Ovary (tissue), 3 donors: Measurements from ENCODE around the gene TPCN2.

ENCODE experiments used
- EP300 ChIP-seq: sonication (generic); formaldehyde crosslinking; IDR thresholded peaks from one replicate; pipeline ENCODE4 v1.6.1; 2017; ENCODE audit warnings: antibody characterized with exemption
- POLR2A ChIP-seq: fragments of 450-650 bp; IDR thresholded peaks from one replicate; pipeline ENCODE4 v1.6.1; 2017; ENCODE audit warnings: antibody characterized with exemption, mild to moderate bottlenecking, moderate library complexity
- TF ChIP-seq, protein P1 (sequence below), 3 donors: fragments of 450-650 bp in 2 of 3; fragments of 200-600 bp in 1 of 3; IDR thresholded peaks; one replicate each; pipeline versions ENCODE4 v1.5.1 to v1.8.0; 2016 to 2022; ENCODE audit warnings: antibody characterized with exemption in 3 of 3, mild to moderate bottlenecking in 1 of 3
- donor health status: DM: no; HTN: no; CAD: no.

DNA sequence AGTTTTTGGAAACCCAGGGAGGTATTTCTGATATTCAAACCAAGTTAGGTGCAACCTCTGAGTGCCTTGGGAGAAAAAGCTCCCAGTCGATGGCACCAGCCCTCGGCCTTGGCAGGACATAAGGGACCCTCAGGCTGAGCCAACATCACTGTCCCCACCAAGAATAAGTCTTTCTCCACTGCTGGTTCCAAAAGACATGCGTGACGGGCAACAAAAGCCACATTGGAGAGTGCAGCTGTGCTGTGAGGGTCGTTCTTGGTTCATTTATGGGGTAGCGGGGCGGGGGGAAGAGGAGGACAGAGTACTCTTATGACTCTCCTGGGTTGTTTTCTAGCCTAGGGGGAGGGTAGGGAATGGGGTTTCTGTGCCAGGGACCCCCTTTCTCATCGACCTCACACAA is 11.2 kb upstream of the TPCN2 start:
- TF ChIP-seq, protein P1, sequence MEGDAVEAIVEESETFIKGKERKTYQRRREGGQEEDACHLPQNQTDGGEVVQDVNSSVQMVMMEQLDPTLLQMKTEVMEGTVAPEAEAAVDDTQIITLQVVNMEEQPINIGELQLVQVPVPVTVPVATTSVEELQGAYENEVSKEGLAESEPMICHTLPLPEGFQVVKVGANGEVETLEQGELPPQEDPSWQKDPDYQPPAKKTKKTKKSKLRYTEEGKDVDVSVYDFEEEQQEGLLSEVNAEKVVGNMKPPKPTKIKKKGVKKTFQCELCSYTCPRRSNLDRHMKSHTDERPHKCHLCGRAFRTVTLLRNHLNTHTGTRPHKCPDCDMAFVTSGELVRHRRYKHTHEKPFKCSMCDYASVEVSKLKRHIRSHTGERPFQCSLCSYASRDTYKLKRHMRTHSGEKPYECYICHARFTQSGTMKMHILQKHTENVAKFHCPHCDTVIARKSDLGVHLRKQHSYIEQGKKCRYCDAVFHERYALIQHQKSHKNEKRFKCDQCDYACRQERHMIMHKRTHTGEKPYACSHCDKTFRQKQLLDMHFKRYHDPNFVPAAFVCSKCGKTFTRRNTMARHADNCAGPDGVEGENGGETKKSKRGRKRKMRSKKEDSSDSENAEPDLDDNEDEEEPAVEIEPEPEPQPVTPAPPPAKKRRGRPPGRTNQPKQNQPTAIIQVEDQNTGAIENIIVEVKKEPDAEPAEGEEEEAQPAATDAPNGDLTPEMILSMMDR (IDR thresholded peaks at IDR 0.05) = no peak
- TF ChIP-seq EP300 (no peak), POLR2A (no peak)
